ENCODE data around the gene FBXL19. TPM values are rescaled to one million over a fixed set of nuclear protein-coding genes. Genes with fewer than 3 reads are reported as not detected.
A peak's percentile ranks its signal among the peaks of the same experiment; 100 is the strongest.

FBXL19 gene
- total and polyA plus RNA-seq, 5 experiments from 2014 or later, result 0.06 to 16.8 (median 0.29) TPM

GRCh38 chr16:30976486-30976885 lies 53.1 kb downstream of the FBXL19 start:
- peak overlapping the region in 3 of 10 donors; percentile 20 to 76 (median 59) for H3K27ac Mint-ChIP-seq
- no peak for DNase-seq
- no peaks in the 10 kb centered on the region for H3K9me3 Mint-ChIP-seq
- H3K4me3 Mint-ChIP-seq, result peak overlapping the region in 1 of 10 donors; percentile 71
- H3K4me1 Mint-ChIP-seq, result peaks cover 0 to 24% (median 19%) of the 10 kb centered on the region in 4 donors
- H3K36me3 Mint-ChIP-seq, result peaks cover 0 to 81% (median 21%) of the 10 kb centered on the region in 3 donors
- H3K27me3 Mint-ChIP-seq, result no peaks in the 10 kb centered on the region
- ATAC-seq, result no peak
- POLR2A ChIA-PET, result no interaction called here

DNA sequence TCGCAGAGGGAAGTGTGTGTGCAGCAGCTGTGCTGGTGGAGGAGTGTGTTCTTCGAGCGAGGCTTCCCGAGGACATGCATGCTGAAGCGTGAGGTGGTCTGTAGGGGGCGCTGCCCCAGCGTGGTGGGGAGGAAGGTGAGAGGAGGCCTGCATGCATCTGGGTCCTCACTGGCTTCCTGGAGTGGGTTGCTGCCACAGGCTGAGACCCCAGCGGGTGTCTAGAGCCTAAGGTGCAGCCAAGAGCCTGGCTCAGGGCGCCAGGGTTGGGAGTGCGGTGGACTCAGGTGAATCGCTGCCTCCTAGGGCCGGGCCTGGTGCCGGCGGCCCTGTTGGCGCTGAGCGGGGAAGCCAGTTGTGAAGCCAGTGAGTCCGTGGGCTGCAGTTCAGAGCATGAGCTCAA lies 54.1 kb downstream of the FBXL19 start:
- H3K4me1 Mint-ChIP-seq, result peaks cover 0 to 22% (median 18%) of the 10 kb centered on the region in 4 donors
- no peaks in the 10 kb centered on the region for H3K9me3 Mint-ChIP-seq
- peak in 1 of 2 donors; percentile 42 for ATAC-seq
- peaks cover 0 to 78% (median 19%) of the 10 kb centered on the region in 3 donors for H3K36me3 Mint-ChIP-seq
- peak overlapping the region in 2 of 10 donors; percentile 40 to 57 for H3K27ac Mint-ChIP-seq
- no peak overlapping the region for H3K4me3 Mint-ChIP-seq
- DNase-seq, result peak in 2 of 10 donors; percentile 14 to 62
- no peaks in the 10 kb centered on the region for H3K27me3 Mint-ChIP-seq
- POLR2A ChIA-PET, result interaction anchor here (0.6 to 1.6 kb wide), 4 partner anchors 8 to 281 kb away, joined by 3 to 6 read pairs (median 4); no protein-coding TSS in a partner anchor

- peak overlapping the region in 1 of 10 donors; percentile 59 for H3K27ac Mint-ChIP-seq
- peaks cover 0 to 12% (median 8%) of the 10 kb centered on the region in 4 donors for H3K4me1 Mint-ChIP-seq
- peaks cover 0 to 70% (median 11%) of the 10 kb centered on the region in 3 donors for H3K36me3 Mint-ChIP-seq
- POLR2A ChIA-PET, result interaction anchor here (1.6 kb wide), 1 partner anchor 10 kb away, joined by 4 read pairs; no protein-coding TSS in a partner anchor
- H3K4me3 Mint-ChIP-seq, result no peak overlapping the region
- ATAC-seq (no peak), DNase-seq (peak in 1 of 10 donors; percentile 48)
- H3K9me3 Mint-ChIP-seq, result no peaks in the 10 kb centered on the region
- H3K27me3 Mint-ChIP-seq, result no peaks in the 10 kb centered on the region
Measured at GRCh38 chr16:30979170-30980022, 56.0 kb downstream of the FBXL19 start.

- Mint-ChIP-seq H3K36me3 (peaks cover 0 to 65% (median 10%) of the 10 kb centered on the region in 3 donors), H3K27me3 (no peaks in the 10 kb centered on the region), H3K27ac (no peak overlapping the region), H3K4me3 (no peak overlapping the region), H3K4me1 (peaks cover 0 to 11% (median 8%) of the 10 kb centered on the region in 4 donors), H3K9me3 (no peaks in the 10 kb centered on the region)
- POLR2A ChIA-PET, result no interaction called here
- ATAC-seq (no peak), DNase-seq (no peak)
Measured at GRCh38 chr16:30980023-30980371, 56.6 kb downstream of the FBXL19 start.

GRCh38 chr16:30980434-30980833 lies 57.1 kb downstream of the FBXL19 start:
- POLR2A ChIA-PET, result no interaction called here
- no peak for ATAC-seq
- Mint-ChIP-seq H3K36me3 (peaks cover 0 to 62% (median 10%) of the 10 kb centered on the region in 3 donors), H3K4me3 (no peak overlapping the region), H3K27me3 (no peaks in the 10 kb centered on the region), H3K27ac (peak overlapping the region in 1 of 10 donors; percentile 56), H3K9me3 (no peaks in the 10 kb centered on the region), H3K4me1 (peaks cover 0 to 11% (median 9%) of the 10 kb centered on the region in 4 donors)
- no peak for DNase-seq

DNA sequence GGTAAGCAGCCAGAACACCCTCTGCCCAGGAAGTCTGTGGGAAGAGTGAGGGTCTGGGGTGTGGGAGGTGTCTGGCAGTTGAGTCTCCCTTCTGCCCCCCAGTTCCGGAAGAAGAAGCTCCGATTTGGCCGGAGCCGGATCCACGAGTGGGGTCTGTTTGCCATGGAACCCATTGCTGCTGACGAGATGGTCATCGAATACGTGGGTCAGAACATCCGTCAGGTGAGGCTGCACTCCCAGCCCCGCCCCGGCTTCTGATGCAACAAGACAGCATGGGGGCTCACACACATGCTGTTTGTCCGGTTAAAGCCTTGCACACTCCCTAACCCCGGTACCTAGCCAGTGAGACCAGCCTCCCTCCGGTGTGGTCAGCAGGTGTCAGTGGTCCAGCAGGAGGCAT lies 57.6 kb downstream of the FBXL19 start:
- H3K27me3 Mint-ChIP-seq, result no peaks in the 10 kb centered on the region
- H3K9me3 Mint-ChIP-seq, result no peaks in the 10 kb centered on the region
- no peak overlapping the region for H3K4me3 Mint-ChIP-seq
- DNase-seq (no peak), ATAC-seq (no peak)
- POLR2A ChIA-PET, result no interaction called here
- H3K36me3 Mint-ChIP-seq, result peaks cover 0 to 56% (median 7%) of the 10 kb centered on the region in 3 donors
- no peak overlapping the region for H3K27ac Mint-ChIP-seq
- peaks cover 0 to 11% (median 8%) of the 10 kb centered on the region in 4 donors for H3K4me1 Mint-ChIP-seq

DNA sequence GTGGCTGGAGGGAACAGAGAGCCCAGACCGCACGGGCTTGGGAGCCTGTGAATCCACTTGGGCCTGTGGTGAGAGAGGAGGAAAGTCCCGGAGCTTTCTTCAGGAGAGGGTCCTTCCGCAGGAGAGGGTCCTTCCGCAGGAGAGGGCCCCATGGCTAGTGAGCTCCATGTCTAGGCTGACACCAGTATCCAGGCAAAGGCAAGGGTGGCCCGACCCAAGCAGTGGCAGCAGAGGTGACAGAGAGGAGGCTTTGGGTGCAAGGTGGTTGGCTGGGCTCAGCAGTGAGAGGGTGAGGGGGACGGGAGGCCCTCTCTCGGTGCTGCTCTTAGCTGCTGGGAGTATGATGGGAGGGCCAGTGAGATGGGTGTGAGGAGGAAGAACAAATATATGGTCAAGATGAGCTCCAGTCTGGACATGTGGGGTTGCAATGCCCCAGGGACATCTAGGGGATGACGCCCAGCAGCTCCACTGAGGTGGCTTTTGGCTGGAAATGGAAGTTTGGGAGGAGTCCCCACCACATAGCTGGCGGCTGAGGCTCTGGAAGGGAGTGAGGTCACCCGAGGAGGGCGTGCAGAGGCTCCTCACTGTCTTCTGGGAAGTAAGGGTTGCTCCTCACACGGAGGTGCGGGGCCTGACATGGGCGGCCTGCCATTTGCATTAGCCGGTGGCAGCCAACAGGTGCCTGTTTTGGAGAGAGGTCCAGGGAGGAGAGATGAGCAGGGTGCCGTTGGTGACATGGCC lies 59.3 kb downstream of the FBXL19 start:
- no peak overlapping the region for H3K4me3 Mint-ChIP-seq
- POLR2A ChIA-PET, result interaction anchor here (0.7 to 1.9 kb wide), 3 partner anchors 159 to 885 kb away, joined by 3 to 4 read pairs (median 3); partner anchors contain the start of gene ZNF843
- H3K9me3 Mint-ChIP-seq, result no peaks in the 10 kb centered on the region
- DNase-seq (no peak), ATAC-seq (no peak)
- peaks cover 0 to 42% (median 7%) of the 10 kb centered on the region in 3 donors for H3K36me3 Mint-ChIP-seq
- H3K4me1 Mint-ChIP-seq, result peaks cover 0 to 6% (median 2%) of the 10 kb centered on the region in 4 donors
- H3K27me3 Mint-ChIP-seq, result no peaks in the 10 kb centered on the region
- H3K27ac Mint-ChIP-seq, result peak overlapping the region in 4 of 10 donors; percentile 40 to 76 (median 70)

DNA sequence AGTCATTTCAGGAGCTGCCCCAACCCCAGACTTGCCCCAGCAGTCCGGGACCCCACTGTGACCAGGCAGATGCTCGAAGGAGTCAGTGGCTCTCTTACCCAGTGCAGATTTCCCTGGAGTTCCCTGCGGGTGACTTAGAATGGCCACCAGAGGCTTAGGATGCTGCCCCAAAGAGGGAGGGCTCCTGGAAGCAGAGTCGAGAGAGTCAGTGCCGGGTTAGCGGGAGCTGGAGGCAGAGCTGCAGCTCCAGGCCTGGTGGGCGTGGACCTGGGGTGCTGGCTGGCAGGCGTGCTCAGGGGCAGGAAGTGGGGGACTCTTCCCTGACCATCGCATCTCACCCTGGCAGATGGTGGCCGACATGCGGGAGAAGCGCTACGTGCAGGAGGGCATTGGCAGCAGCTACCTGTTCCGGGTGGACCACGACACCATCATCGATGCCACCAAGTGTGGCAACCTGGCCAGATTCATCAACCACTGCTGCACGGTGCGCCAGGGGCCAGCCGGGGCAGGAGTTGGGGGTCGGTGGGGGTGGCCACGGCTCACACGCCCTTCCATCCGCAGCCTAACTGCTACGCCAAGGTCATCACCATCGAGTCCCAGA lies 60.0 kb downstream of the FBXL19 start:
- no peak for DNase-seq
- Mint-ChIP-seq H3K27ac (no peak overlapping the region), H3K27me3 (no peaks in the 10 kb centered on the region), H3K9me3 (no peaks in the 10 kb centered on the region), H3K36me3 (peaks cover 0 to 38% (median 7%) of the 10 kb centered on the region in 3 donors), H3K4me3 (no peak overlapping the region), H3K4me1 (peaks cover 0 to 4% (median 2%) of the 10 kb centered on the region in 4 donors)
- no peak for ATAC-seq
- POLR2A ChIA-PET, result interaction anchor here (0.7 to 1.9 kb wide), 3 partner anchors 159 to 884 kb away, joined by 3 to 4 read pairs (median 3); partner anchors contain the start of gene ZNF843

DNA sequence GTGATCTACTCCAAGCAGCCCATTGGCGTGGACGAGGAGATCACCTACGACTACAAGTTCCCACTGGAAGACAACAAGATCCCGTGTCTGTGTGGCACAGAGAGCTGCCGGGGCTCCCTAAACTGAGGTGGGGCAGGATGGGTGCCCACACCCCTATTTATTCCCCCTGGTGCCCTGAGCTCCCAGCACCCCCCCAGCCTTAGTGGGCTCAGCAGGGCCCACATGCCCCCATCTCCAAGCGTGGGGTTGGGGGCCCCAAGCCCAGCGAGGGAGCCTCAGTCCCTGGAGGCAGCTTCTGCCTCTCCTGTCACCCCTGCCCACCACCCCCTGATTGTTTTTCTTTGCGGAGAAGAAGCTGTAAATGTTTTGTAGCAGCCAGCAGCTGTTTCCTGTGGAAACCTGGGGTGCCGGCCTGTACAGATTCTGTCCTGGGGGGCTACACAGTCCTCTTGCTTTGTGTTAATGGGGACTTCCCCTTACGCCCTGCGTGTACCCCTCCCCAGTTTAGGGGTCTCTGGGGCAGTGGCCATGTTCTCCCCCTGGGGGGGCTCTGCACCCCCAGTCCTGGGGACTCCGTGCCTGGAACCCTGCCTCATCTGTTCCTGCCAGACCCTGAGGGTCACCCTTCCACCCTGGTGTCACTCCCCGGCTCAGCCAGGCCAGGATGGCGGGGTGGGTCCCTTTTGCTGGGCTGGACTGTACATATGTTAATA lies 60.7 kb downstream of the FBXL19 start:
- no peaks in the 10 kb centered on the region for H3K9me3 Mint-ChIP-seq
- DNase-seq (no peak), ATAC-seq (peak in 1 of 2 donors; percentile 9)
- peaks cover 0 to 4% (median 1%) of the 10 kb centered on the region in 4 donors for H3K4me1 Mint-ChIP-seq
- no peak overlapping the region for H3K27ac Mint-ChIP-seq
- no peaks in the 10 kb centered on the region for H3K27me3 Mint-ChIP-seq
- POLR2A ChIA-PET, result interaction anchor here (0.5 to 1.9 kb wide), 5 partner anchors 10 to 461 kb away, joined by 3 to 5 read pairs (median 4); no protein-coding TSS in a partner anchor
- H3K36me3 Mint-ChIP-seq, result peaks cover 0 to 32% (median 4%) of the 10 kb centered on the region in 3 donors
- no peak overlapping the region for H3K4me3 Mint-ChIP-seq

GRCh38 chr16:30984669-30985400 lies 61.5 kb downstream of the FBXL19 start, which contains the start of gene HSD3B7:
Gene HSD3B7 (plus strand): TSS chr16:30985207. CDS start chr16:30985659, 452 bp downstream.
- peak; percentile 51 to 87 (median 75) for DNase-seq
- no peaks in the 10 kb centered on the region for H3K27me3 Mint-ChIP-seq
- no peak within 1 kb of the TSS for H3K4me3 Mint-ChIP-seq
- peaks cover 0 to 4% (median 1%) of the 10 kb centered on the region in 4 donors for H3K4me1 Mint-ChIP-seq
- peaks cover 0 to 32% (median 4%) of the 10 kb centered on the region in 3 donors for H3K36me3 Mint-ChIP-seq
- H3K27ac Mint-ChIP-seq, result peak within 1 kb of the TSS in 1 of 10 donors; percentile 49
- POLR2A ChIA-PET, result interaction anchor here (0.5 to 1.9 kb wide), 8 partner anchors 9 to 460 kb away, joined by 3 to 6 read pairs (median 4); partner anchors contain the start of genes ZNF646 and ZNF668
- H3K9me3 Mint-ChIP-seq, result no peaks in the 10 kb centered on the region
- ATAC-seq, result peak; percentile 75 to 90
